ENCODE data around the gene HES2.
"Not testable (repeated sequence)": the region's sequence is repeated elsewhere in the genome, so short reads cannot be mapped to it uniquely, and the experiment has no call there.

The HES2 gene

DNA sequence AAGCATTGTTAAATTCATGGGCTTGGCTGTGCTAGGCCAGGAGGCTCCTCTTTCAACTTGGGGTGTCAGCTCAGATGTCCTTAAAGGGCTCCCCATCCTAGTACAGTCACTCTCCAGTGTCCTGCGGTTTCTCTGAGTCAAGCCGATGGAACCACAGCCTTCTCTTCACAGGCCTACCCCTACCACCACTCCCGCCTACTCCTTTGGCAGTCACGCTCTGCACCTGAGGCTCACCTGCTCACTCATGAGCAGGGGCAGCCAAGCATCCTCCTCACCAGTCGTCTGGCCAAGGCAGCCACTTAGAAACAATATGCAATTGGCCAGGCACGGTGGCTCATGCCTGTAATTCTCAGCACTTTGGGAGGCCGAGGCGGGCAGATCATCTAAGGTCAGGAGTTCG is 29.7 kb downstream of the HES2 start:
- DNase-seq (ENCODE audit: low read depth), result no peak

DNA sequence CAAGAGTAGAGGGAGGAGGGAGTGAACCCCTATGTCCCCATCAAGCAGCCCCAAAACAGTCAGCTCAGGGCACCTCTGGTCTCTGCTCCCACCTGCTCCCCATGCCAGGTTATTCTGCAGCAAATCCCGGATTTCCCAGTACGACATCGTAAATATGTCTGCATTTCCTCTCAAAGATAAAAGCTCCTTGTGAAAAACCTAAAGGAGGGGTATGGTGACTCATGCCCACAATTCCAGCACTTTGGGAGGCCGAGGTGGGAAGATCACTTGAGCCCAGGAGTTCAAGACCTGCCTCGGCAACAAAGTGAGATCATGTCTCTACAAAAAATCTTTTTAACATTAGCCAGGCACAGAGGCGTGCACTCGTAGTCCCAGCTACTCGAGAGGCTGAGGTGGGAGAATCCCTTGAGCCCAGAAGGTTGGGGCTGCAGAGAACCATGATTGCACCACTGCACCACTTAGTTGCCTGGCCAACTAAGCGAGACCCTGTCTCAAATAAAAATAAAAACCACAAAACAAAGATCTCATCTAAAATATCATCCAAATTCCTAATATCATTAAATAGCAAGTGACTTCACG is 33.3 kb downstream of the HES2 start:
- DNase-seq (ENCODE audit: low read depth), result no peak

DNA sequence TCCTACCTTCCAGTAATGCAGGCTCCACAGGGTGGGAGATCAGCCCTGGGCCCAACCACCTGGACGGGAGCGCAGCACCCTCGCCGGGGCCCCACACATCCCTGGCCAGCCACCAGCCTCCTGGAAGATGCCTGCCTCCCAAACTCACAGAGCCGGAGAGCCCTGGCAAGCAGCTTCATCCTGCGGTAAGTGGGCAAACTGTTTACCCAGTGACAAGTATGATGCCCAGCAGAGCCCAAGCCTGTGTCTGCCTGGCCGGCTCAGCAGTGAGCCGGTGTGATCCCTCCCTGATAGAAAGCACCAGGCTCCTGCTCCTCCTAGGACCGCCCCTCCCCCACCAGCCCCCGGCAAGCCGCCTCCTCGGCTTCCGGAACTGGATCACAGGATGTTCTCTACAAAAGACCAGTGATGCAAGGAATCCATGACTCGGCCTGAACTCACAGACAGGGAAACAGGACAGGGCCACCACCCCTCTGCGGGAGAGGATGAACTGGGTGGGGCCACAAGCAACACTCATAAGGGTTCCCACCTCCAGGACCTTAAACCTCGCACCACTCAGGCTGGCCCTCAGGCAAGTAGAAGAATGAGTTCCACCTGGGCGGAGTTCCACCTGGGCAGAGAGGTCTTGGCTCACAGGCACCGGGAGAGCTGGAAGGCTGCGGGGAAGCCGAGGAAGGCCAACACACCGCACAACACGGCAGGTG is 34.1 kb downstream of the HES2 start:
- no peak for DNase-seq (ENCODE audit: low read depth)

DNA sequence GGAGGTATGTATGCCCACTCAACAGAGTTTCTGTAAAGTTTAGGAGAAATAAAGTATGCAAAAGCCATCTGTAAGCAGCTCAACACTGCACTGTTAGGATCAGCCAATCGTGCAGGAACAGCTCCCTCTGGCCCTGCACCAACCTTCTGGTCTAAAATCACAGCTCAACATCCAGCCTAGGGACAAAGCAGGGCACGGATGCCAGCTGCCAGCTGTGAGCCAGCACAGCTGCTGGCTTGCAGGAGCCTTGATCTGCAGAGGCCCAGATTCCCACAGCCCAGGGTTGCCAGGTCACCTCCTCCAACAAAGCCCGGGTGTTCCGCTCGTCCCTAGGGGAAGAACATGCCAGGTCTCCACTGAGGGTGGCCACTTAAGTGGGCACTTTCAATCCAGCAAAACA is 34.8 kb downstream of the HES2 start:
- DNase-seq (ENCODE audit: low read depth), result no peak

DNA sequence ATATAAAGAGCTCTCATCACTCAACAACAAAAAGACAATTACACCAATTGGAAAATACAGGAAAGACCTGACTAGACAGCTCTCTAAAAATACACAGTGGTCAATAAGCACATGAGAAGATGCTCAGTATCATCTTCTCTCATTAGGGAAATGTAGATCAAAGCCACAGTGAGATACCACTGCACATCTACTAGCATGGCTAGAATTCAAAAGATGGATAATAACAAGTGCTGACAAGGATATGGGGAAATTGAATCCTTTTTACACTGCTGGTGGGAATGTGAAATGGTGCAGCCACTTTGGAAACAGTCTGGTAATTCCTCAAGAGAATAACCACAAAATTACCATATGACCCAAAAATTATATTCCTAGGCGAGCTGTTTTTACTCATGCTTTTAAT is 35.6 kb downstream of the HES2 start:
- no peak for DNase-seq (ENCODE audit: low read depth)

DNA sequence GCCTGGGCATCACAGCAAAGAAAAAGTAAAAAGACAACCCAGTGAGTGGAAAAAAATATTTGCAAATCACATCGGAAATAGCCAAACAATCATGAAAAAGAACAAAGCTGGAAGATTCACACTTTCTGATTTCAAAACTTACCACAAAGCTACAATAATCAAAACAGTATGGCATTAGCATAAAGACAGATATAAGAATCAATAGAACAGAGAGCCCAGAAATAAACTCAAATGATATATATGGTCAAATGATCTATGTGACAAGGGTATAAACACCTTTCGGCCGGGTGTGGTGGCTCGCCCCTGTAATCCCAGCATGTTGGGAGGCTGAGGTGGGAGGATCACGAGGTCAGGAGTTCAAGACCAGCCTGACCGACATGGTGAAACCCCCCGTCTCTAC is 39.7 kb downstream of the HES2 start:
- DNase-seq (ENCODE audit: low read depth), result no peak

DNA sequence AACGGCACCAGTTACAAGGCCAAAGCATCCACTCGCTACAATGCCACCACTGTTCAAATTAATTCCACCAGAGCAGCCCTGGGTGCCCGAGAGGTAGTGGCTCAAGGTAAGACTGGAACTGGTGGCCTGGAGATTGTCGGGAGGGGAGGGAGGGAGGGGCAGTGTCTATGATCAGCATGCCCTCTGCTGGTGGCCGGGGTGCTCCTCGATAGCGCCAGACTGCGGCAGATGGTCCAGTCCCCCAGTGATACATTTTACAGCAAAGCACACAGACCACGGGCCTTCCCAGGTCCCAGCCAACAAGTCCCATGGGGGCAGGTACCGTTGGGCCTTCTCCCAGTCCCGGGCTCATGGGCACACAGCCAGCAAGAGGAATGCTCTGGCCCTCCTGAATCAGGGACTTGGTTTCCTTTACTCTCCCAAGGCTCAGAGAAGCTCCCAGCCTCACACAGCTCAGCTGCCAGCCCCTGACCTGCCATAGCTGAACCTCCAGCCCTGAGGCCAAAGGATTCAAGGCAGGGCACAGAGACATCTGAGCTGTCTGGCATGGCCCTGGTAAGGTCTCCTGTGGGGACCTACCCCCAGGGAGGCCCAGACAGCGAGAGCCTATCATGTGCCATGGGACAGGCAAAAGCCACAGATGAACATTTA is 41.5 kb downstream of the HES2 start:
- no peak for DNase-seq (ENCODE audit: low read depth)

DNA sequence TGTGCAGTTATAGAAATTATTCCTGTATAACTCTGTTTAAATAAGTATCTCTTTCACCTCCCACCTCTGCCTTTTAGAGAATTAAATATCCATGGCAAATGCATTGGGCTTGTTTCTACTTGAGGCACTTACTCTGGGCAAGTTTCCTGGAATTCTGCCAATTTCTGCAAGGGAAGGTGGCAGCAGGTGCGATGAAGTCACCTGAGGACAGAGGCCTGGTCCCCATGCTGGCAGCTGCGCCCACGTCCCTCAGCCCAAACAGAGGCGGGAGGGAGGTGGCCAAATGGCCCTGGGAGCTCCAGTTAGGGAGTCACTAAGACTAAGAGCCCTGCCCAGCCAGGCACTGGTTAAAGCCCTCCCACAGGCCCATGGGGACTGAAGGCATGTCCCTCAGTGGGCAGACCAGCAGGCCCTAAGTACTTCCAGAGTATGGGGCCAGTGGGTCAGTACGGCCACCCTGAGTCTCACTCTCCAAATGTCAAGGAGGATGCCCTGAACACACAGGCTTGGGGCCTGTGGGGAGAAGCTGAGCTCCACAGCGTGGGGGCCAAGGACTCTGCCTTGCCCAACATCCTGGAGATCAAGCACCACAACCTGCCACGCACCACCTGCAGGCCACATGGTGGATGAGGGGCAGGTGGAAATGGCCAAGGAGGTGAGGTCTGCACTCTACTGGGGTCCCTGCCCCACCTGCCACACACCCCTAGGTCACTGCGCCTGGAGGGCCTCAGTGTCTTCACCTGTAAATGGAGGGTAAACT is 45.6 kb downstream of the HES2 start:
- no peak for DNase-seq (ENCODE audit: low read depth)

DNA sequence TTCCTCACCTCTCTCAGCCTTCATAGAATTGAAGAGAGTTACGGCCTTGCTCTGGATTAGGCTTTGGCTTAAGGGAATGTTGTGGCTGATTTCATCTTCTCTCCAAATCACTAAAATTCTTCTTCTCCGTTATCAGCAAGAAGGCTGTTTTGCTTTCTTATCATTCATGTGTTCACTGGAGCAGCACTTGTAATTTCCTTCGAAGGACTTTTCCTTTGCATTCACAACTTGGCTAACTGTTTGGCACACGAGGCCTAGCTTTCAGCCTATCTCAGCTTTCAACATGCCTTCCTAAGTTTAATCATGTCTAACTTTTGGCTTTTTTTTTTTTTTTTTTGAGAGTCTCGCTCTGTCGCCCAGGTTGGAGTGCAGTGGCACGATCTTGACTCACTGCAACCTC is 47.5 kb downstream of the HES2 start:
- DNase-seq (ENCODE audit: low read depth), result not testable (repeated sequence)

DNA sequence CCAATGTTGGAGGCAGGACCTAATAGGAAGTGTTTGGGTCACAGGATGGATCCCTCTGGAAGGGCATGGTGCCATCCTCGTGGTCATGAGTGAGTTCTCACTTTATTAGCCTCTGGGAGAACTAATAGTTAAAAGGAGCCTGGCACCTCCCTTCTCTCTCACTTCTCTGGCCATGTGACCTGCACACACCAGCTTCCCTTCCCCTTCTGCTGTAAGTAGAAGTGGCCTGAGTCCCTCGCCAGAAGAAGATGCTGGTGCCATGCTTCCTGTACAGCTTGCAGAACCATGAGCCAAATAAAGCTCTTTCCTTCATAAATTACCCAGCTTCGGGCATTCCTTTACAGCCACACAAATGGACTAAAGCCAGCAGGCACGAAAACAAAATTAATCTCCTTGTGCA is 49.7 kb downstream of the HES2 start:
- no peak for DNase-seq (ENCODE audit: low read depth)

DNA sequence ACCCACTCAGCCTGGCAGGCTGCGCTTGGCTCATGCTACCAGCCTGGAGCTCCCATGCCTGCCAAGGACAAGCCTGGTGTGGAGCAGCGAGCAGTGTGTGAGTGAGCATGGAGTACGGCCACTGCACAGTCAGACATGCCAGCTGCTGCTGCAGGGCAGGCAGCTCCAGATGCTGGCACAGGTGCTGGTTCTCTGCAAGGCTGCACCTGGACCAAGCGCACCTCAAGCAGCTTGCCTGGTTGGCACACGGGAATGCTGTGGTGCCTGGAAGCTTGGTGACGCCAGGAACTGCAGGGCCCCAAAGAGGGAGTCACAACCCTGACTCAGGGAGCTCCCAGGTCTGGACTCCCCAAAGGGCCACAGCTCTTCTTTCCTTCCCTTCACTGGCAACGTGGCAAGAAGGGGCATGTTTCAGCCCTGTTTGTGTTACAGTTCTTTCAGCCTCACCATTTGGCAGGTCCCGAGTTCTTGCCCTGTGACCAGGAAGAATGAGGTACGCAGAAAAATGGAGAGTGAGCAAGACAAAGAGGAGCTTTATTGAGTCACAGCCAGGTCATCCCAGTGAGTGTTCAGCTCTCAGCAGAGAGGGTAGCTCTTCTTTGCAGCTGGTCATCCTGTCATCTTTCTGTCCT is 52.2 kb downstream of the HES2 start:
- DNase-seq (ENCODE audit: low read depth), result no peak

DNA sequence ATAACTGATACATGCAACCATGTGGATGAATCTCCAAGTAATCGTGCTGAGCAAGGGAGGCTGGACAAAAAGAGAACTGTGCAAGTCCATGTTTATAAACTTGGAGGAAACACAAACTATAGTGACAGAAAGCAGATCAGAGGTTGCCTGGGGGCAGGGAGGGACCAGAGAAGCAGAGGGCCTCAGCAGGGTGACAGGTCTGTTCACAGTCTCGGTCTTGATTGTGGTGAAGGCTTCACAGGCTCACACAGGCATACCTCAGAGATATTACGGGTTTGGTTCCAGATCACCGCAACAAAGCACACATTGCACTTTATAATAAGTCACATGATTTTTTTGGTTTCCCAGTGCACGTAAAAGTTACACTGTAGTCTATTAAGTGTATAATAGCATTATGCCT is 54.7 kb downstream of the HES2 start:
- DNase-seq (ENCODE audit: low read depth), result no peak

DNA sequence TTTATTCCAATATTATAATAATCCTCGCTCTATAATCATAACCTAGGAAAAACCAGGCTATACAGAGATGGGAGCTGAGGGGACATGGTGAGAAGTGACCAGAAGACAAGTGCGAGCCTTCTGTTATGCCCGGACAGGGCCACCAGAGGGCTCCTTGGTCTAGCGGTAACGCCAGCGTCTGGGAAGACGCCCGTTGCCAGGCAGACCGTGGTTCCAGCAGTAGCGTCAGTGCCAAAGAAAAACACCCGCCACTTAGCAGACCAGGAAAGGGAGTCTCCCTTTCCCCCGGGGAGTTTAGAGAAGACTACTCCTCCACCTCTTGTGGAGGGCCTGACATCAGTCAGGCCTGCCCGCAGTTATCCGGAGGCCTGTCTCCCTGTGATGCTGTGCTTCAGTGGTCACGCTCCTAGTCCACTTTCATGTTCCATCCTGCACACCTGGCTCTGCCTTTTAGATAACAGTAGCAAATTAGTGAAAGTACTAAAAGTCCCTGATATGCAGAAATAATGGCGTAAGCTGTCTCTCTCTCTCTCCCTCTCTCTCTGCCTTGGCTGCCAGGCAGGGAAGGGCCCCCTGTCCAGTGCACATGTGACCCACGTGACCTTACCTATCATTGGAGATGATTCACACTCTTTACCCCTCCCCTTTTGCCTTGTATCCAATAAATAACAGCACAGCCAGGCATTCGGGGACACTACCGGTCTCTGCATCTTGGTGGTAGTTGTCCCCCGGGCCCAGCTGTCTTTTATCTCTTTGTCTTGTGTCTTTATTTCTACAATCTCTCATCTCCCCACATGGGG is 56.4 kb downstream of the HES2 start:
- DNase-seq (ENCODE audit: low read depth), result not testable (repeated sequence)
